Nucleus accumbens (tissue), 56 donors: ENCODE data around the gene MPP3.

Source experiments
- DNase-seq, 56 donors: peaks; one replicate each; lab custom pipeline; 2025; lab: John Stamatoyannopoulos, UW

Gene MPP3

GRCh38 chr17:43778337-43779144 lies 54.4 kb downstream of the MPP3 start, which contains the start of gene DUSP3:
Gene DUSP3, minus strand, starts transcription at chr17:43778977. Its CDS starts 53 bp downstream, at chr17:43778924.
- peak in 55 of 56 donors; percentile 32 to 97 (median 81) for DNase-seq

- no peak for DNase-seq
Measured at GRCh38 chr17:43774304-43775250, 58.4 kb downstream of the MPP3 start.

GRCh38 chr17:43772877-43773648 lies 59.9 kb downstream of the MPP3 start:
- peak in 4 of 56 donors; percentile 10 to 49 (median 28) for DNase-seq

- DNase-seq, result no peak
Measured at GRCh38 chr17:43771463-43771862, 61.5 kb downstream of the MPP3 start.

GRCh38 chr17:43770957-43771356 lies 62.0 kb downstream of the MPP3 start:
- DNase-seq, result no peak

- no peak for DNase-seq
Measured at GRCh38 chr17:43769859-43770258, 63.1 kb downstream of the MPP3 start.

- DNase-seq, result no peak
Measured at GRCh38 chr17:43769426-43769825, 63.5 kb downstream of the MPP3 start.

- no peak for DNase-seq
Measured at GRCh38 chr17:43768943-43769342, 64.0 kb downstream of the MPP3 start.

- DNase-seq, result peak in 15 of 56 donors; percentile 9 to 55 (median 20)
Measured at GRCh38 chr17:43768382-43768781, 64.6 kb downstream of the MPP3 start.

- DNase-seq, result no peak
Measured at GRCh38 chr17:43767713-43768059, 65.3 kb downstream of the MPP3 start.

- DNase-seq, result no peak
Measured at GRCh38 chr17:43767053-43767712, 65.8 kb downstream of the MPP3 start.

GRCh38 chr17:43766413-43767052 lies 66.4 kb downstream of the MPP3 start:
- peak in 29 of 56 donors; percentile 5 to 79 (median 25) for DNase-seq

GRCh38 chr17:43760254-43760852 lies 72.6 kb downstream of the MPP3 start:
- peak in 55 of 56 donors; percentile 30 to 96 (median 80) for DNase-seq

- no peak for DNase-seq
Measured at GRCh38 chr17:43759836-43760235, 73.1 kb downstream of the MPP3 start.

- no peak for DNase-seq
Measured at GRCh38 chr17:43758497-43759174, 74.3 kb downstream of the MPP3 start, which contains the start of gene SOST. Gene SOST, minus strand, starts transcription at chr17:43758791. Its CDS starts 50 bp downstream, at chr17:43758741.

- DNase-seq, result no peak
Measured at GRCh38 chr17:43758086-43758485, 74.9 kb downstream of the MPP3 start.

- DNase-seq, result no peak
Measured at GRCh38 chr17:43757171-43757660, 75.7 kb downstream of the MPP3 start.

- no peak for DNase-seq
Measured at GRCh38 chr17:43756201-43756600, 76.7 kb downstream of the MPP3 start.
